ENCODE results near the gene PRSS50.

The PRSS50 gene

GRCh38 chr3:46690798-46691197 lies 26.9 kb downstream of the PRSS50 start:
- no peak for DNase-seq

- no peak for DNase-seq
Measured at GRCh38 chr3:46685446-46685845, 32.2 kb downstream of the PRSS50 start.

DNA sequence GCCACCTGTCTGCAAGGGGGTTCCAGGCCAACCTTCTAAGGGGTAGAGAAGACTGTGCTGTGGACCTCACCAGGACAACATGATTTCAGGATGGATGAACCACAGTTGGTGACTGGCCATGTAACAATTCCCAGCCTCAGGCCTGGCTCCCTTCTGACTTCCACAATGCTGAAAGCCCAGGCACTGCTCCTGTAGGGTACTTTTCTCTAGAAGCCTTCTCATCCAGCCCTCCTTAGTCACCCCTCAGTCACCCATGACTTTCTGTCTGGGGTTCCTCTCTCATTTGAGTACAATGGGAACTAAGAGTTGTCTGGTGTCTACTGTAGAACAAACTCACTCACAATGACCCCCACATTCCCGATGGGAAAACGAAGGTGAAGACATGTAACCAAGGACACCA lies 32.8 kb downstream of the PRSS50 start:
- DNase-seq, result no peak

- DNase-seq, result no peak
Measured at GRCh38 chr3:46682974-46683373, 34.7 kb downstream of the PRSS50 start.

DNA sequence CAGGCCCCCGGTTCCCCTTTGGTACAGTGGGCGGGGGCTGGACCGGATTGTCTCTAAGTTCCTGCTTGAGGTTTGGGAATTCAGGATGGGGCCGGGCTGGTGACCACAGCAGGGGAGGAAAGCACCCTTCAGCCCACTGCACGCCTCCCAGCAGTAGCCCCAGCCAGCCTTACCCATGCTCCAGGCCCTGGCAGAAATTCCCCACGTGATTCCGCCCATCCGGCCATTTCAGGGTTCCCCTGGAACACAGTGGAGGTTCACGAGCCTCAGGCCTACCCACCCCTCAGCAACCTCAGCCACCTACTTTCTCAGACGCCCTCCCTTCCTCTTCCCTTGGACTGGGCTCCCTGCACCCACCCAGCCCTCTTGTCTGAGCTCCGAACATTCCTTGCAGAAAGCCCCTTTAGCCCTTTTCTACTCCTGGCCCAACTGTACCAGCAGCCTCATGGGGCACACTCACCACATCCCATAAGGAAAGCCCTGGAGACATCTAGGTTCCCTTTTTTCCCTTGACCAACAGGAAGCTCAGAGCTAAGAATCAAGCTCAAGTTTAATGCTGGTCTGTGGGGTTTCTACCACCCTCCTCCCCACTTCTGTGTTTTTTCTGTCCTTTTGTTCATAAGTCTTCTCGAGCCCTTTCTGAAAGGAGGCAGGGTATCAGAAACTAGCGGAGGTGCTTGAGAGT lies 35.7 kb downstream of the PRSS50 start:
- DNase-seq, result no peak

DNA sequence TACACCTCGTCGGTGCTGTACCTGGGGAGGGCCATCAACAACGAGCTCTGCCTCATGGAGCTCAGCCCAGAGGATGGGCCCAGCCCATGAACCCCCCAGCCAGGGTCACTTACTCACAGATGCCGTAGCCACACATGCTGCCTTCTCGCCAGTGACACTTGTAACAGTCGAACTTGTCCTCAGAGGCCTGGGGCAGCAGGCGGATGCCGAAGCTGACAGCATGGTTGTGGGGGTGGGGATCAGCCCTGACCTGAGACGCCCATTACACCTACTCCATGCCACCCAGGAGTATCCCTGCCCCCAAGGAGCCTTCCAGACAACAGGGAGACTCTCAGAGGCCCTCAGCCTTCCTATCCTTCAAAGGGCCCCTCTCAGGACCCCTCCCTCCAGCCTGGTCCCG lies 36.3 kb downstream of the PRSS50 start:
- no peak for DNase-seq

- DNase-seq, result no peak
Measured at GRCh38 chr3:46680298-46680826, 37.3 kb downstream of the PRSS50 start.

GRCh38 chr3:46679681-46680080 lies 38.0 kb downstream of the PRSS50 start:
- DNase-seq, result no peak

DNA sequence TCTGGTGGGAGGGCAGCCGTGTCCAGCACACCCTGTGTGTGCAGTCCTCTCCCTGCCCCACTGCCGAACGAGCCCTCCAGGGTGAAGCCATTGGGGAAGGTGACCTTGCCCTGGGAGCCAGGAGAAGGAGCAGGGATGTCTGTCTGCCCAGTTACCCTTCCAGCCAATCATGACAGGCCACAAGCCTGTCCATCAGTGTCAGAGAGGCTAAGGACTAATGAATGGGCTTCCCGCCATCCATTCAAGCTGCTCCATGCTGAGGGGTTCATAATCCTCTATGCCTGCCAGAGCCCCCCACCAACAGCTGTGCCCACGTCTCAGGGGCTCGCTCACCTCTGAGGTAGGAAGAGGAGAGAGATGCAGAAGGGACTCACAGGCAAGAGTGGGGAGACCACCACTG lies 39.4 kb downstream of the PRSS50 start:
- DNase-seq, result no peak

- no peak for DNase-seq
Measured at GRCh38 chr3:46677411-46677726, 40.3 kb downstream of the PRSS50 start.

GRCh38 chr3:46676601-46677410 lies 40.9 kb downstream of the PRSS50 start:
- no peak for DNase-seq

- no peak for DNase-seq
Measured at GRCh38 chr3:46675843-46676567, 41.7 kb downstream of the PRSS50 start.

DNA sequence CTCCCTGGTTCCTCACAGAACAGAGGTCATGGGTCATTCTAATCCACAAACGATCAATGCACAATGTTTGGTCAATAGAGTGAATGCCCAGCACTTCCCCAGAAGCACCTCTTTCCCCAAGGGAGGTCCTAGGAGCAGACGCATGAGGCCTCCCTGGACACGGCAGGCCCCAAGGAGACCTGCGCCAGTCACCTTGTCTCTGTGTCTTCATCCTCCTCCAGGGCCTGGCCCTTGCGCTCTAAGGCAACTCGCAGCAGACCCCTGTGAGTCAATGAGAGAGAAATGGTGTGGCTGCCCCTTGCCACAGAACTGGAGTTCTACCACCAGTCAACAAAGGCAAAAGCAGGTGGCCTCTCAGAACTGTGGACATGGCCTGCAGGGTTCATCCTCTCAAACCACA lies 42.2 kb downstream of the PRSS50 start:
- DNase-seq, result no peak

- DNase-seq, result no peak
Measured at GRCh38 chr3:46674031-46674845, 43.4 kb downstream of the PRSS50 start.

DNA sequence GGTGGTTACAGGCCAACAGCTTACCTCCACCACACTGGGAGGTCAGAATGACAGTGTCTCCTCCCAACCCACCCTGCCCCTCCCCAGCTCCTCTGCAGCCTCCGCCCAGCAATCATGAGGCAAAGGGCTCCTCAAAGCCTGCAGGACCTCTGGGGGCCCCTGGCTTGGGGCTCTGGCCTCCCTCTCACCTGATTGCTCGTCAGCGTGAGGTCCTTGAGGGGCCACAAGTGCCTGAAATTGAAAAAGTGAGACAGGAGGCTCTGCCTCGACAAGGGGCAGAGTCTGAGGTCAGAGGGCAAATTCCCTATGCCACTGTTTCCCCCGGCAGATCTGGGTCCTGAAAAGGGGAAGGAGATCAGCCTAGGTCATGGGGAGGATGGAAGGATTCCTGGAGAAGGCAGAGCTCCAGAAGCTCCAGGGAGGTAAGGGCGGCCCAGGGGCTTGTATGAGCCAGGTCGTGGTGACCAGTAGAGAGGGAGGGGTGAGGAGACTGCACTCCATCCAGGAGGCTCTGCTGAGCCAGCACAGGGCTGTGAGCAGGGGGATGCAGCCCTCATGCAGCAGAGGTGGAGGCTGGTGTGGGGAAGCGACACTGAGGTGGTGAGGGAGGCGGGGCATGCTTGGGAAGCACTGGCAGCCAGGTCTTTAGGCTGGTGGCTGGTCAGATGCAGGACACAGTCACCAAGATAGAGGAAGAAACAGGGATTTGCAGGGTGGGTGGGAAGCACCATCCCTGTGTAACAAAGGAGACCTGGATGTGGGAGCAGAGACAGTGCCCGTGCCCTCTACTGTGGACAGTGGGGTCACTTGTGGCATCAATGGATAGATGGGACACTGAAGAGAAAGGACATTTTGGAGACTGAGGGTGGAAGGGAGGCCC lies 44.3 kb downstream of the PRSS50 start:
- DNase-seq, result peak; percentile 0

DNA sequence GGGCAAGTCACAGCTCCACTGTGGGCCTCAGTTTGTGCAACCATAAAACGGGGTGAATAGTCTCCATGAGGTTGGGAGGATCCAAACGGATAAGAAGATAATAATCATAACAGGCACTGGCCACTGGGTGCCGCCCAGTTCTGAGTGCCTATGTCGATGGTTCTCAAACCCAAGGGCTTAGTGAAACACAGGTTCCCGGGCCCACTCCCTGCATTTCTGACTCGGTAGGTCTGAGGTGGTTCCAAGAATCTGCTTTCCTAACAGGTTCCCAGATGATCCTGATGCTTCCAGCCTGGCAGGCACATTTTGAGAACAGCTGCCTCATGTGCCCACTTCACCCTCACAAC lies 45.3 kb downstream of the PRSS50 start:
- no peak for DNase-seq

DNA sequence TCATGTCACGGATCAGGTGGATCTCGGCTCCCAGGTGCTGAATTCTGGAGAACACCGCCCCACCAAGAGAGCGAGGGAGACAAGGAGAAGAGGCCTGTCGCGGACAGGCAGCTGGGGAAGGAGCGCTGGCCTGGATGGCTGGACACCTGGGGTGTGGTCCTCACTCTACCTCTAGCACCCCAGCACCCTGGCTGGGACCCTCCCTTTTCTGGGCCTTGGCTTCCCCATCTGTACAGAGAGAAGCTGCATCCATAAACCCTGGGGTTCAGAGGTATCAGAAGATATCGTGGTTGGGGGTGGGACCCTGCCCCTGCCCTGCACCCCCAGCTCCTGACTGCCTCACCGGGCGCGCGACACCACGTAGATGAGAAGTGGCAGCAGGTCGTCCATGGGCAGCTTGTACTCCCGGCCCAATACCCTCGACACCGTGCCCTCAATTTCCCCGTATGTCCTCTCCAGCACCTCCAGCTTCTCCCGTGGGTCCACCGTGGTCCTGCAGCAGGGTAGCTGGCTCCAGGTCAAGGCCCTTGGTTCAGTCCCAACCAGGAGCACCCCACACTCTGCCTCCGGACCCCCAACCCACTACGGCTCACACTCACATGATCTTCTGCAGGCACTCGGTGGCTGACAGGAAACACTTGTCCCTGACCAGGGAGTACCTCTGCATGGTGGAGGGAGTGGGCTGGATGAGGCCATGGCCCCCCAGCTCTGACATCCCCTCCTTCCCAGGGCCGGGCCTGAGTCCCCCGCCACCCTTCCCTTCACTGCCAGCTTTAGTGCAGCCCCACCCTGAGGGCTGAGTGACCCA lies 45.9 kb downstream of the PRSS50 start:
- no peak for DNase-seq

DNA sequence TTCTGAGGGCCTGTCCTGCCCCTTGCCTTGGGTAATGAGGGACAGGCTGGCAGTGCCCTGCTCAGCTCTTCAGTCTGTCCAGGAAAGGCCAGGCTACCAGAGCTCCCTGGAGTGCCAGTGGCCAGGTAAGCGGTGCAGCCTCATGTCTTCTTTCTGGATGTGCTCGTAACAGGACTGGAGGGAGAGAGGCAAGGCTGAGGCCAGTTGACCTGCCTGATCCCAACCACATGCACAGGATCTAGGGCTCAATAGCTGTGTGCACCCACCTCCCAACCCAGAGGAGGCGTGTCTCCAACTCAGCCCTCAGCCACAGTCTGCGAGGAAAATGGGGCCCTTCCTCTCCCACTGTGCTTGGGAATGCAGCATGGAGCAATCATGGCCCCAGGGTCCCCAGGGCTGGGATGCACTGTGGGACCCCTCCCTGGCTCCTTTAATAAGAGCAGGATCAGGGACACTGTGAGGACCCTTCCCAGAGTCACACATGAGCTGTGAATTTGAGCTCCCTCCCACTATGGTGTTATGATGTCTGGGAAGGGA lies 46.7 kb downstream of the PRSS50 start:
- no peak for DNase-seq

GRCh38 chr3:46670000-46670890 lies 47.4 kb downstream of the PRSS50 start:
- DNase-seq, result no peak
